Endothelial cell of umbilical vein (primary cell): ENCODE measurements around the gene TRAM1L1.

Experiments used
- CTCF ChIP-seq, 2 donors: IDR thresholded peaks; 1 replicate in 1 of 2; 2 replicates in 1 of 2; pipeline ENCODE4 v1.5.1; 2011; ENCODE audit warnings: low read length in 2 of 2, mild to moderate bottlenecking in 2 of 2, moderate library complexity in 2 of 2, control low read depth in 1 of 2, inconsistent platforms in 1 of 2, low read depth in 1 of 2; ENCODE audit not compliant: insufficient read depth in 1 of 2; ENCODE audit errors: extremely low read depth in 1 of 2
- FOS ChIP-seq: IDR thresholded peaks from 2 replicates; pipeline ENCODE4 v1.6.1; 2011; ENCODE audit warnings: mild to moderate bottlenecking, low read length, moderate library complexity, borderline replicate concordance; ENCODE audit not compliant: insufficient read depth
- POLR2A ChIP-seq: IDR thresholded peaks from 2 replicates; pipeline ENCODE4 v1.6.1; 2012; ENCODE audit warnings: low read depth, mild to moderate bottlenecking, control low read depth, low read length
- POLR2AphosphoS5 ChIP-seq: IDR thresholded peaks from 2 replicates; pipeline ENCODE4 v1.6.1; 2012; ENCODE audit warnings: low read depth, mild to moderate bottlenecking, control low read depth, low read length, moderate library complexity; ENCODE audit not compliant: insufficient read depth

- peak in 1 of 2 donors; percentile 17 for TF ChIP-seq CTCF (IDR thresholded peaks at IDR 0.05; ENCODE audit: extremely low read depth in 1 of 2, insufficient read depth in 1 of 2, low read depth in 1 of 2, low read length in 2 of 2)
- TF ChIP-seq FOS = no peak
- peak; percentile 37 for TF ChIP-seq POLR2A
- no peak for TF ChIP-seq POLR2AphosphoS5
Observed at GRCh38 chr4:117084866-117085701, at the start of gene TRAM1L1.
